ENCODE measurements around the gene OOSP1. TPM values are rescaled to one million over a fixed set of nuclear protein-coding genes. Genes with fewer than 3 reads are reported as not detected.

OOSP1 gene
- total and polyA plus RNA-seq, 2 donors (not counting 3 experiments of a cell fraction or from before 2014, with no cell fraction given), result 0.11 TPM; not detected in 1

DNA sequence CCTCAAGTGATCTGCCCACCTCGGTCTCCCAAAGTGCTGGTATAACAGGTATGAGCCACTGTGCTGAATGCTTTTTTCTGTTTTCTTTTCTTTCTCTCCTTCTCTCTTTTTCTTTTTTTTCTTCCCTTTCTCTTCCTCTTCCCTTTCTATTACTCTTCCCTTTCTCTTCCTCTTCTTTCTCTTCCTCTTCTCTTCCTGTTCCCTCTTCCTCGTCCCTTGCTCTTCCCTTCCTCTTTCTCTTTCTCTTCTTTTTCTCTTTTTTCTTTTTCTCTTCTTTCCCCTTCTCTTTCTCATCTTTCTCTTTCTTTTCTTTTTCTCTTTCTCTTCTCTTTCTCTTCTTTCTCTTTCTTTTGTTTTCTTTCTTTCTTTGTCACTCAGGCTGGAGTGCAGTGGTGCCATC lies 1.2 kb downstream of the OOSP1 start:
- Histone ChIP-seq H3K9ac (replicated peaks; ENCODE audit: extremely low read depth, insufficient read depth, low read length) (no peak overlapping the region), H3K9me3 (replicated peaks; ENCODE audit: control insufficient read depth, insufficient read depth, low read length) (no peaks in the 10 kb centered on the region), H3K36me3 (ENCODE audit: control insufficient read depth in 2 of 2, extremely low read depth in 1 of 2, insufficient read depth in 2 of 2, low read length in 2 of 2) (no peaks in the 10 kb centered on the region), H3K4me3 (replicated peaks in 1 of 3; ENCODE audit: insufficient read depth in 1 of 3, low read depth in 1 of 3, low read length in 3 of 3) (no peak overlapping the region), H2AFZ (ENCODE audit: low read depth, low read length) (no peak overlapping the region), H3K27me3 (ENCODE audit: control insufficient read depth in 2 of 2, insufficient read depth in 2 of 2, low read length in 2 of 2) (peaks cover 3 to 4% of the 10 kb centered on the region in 2 experiments), H3K79me2 (ENCODE audit: control insufficient read depth, insufficient read depth, low read length) (no peaks in the 10 kb centered on the region), H3K4me1 (ENCODE audit: control insufficient read depth, extremely low read depth, insufficient read depth, low read length) (no peaks in the 10 kb centered on the region), H3K9me1 (replicated peaks; ENCODE audit: control insufficient read depth, extremely low read depth, insufficient read depth, low read length) (no peaks in the 10 kb centered on the region), H4K20me1 (replicated peaks; ENCODE audit: control insufficient read depth, extremely low read depth, insufficient read depth, low read length) (no peaks in the 10 kb centered on the region), H3K27ac (ENCODE audit: insufficient read depth, low read depth, low read length) (no peak overlapping the region), H3K4me2 (ENCODE audit: insufficient read depth, low read length) (no peak overlapping the region)
- ChIA-PET CTCF (no interaction called here), POLR2A (no interaction called here)
- intact Hi-C loops (cut with micrococcal nuclease), result no loop called here
- dilution Hi-C loops (cut with MboI; ENCODE audit: extremely low pct_ligation_motif_present, low sequenced_read_pairs), result no loop called here
- FAIRE-seq (no peak), DNase-seq (ENCODE audit: low read depth, low spot score) (no peak)
- BruUV-seq (replicated peaks), result no TSS peak
- TF ChIP-seq MAX (IDR thresholded peaks at IDR 0.05; ENCODE audit: insufficient read depth, insufficient read length) (no peak), GATA2 (IDR thresholded peaks at IDR 0.05; ENCODE audit: insufficient read depth, insufficient read length, low read depth, low read length) (no peak), POLR2AphosphoS5 (IDR thresholded peaks at IDR 0.05; ENCODE audit: insufficient read depth, low read depth, low read length) (no peak), JUN (IDR thresholded peaks at IDR 0.05; ENCODE audit: borderline replicate concordance, insufficient read depth, insufficient read length, low read depth) (no peak), FOS (IDR thresholded peaks at IDR 0.05; ENCODE audit: borderline replicate concordance, insufficient read depth, low read length) (no peak), MYC (IDR thresholded peaks at IDR 0.05; ENCODE audit: low read depth, low read length) (no peak), POLR2A (IDR thresholded peaks at IDR 0.05; ENCODE audit: low read depth, low read length) (no peak), EZH2 (IDR thresholded peaks at IDR 0.05; ENCODE audit: borderline replicate concordance, low read depth, low read length, severe bottlenecking) (no peak)
- TF ChIP-seq, protein P1, sequence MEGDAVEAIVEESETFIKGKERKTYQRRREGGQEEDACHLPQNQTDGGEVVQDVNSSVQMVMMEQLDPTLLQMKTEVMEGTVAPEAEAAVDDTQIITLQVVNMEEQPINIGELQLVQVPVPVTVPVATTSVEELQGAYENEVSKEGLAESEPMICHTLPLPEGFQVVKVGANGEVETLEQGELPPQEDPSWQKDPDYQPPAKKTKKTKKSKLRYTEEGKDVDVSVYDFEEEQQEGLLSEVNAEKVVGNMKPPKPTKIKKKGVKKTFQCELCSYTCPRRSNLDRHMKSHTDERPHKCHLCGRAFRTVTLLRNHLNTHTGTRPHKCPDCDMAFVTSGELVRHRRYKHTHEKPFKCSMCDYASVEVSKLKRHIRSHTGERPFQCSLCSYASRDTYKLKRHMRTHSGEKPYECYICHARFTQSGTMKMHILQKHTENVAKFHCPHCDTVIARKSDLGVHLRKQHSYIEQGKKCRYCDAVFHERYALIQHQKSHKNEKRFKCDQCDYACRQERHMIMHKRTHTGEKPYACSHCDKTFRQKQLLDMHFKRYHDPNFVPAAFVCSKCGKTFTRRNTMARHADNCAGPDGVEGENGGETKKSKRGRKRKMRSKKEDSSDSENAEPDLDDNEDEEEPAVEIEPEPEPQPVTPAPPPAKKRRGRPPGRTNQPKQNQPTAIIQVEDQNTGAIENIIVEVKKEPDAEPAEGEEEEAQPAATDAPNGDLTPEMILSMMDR (IDR thresholded peaks at IDR 0.05; ENCODE audit: extremely low read depth in 1 of 2, insufficient read depth in 1 of 2, low read depth in 1 of 2, low read length in 2 of 2), result no peak

Measured in endothelial cell of umbilical vein (primary cell).